Gastroesophageal sphincter (tissue), 4 donors: ENCODE data around the gene PGM2. TPM values are rescaled to one million over a fixed set of nuclear protein-coding genes. Genes with fewer than 3 reads are reported as not detected.
"Not testable (repeated sequence)": the region's sequence is repeated elsewhere in the genome, so short reads cannot be mapped to it uniquely, and the experiment has no call there.

ENCODE experiments used
- ATAC-seq: fragments of 150-250 bp; one replicate; pipeline ENCODE4 v1.9.1; 2016; ENCODE audit warnings: mild to moderate bottlenecking, moderate library complexity
- H3K27ac ChIP-seq, 4 donors: fragments of 200-600 bp; sonication (generic) in 3 of 4; 1 replicate in 3 of 4; 2 replicates in 1 of 4; pipeline ENCODE4 v1.5.1; 2016 to 2019
- H3K27me3 ChIP-seq: fragments of 200-600 bp; sonication (generic); one replicate; pipeline ENCODE4 v1.5.1; 2019
- H3K36me3 ChIP-seq, 2 donors: fragments of 200-600 bp; sonication (generic); one replicate each; pipeline ENCODE4 v1.5.1; 2019; ENCODE audit warnings: control low read depth in 1 of 2
- H3K4me1 ChIP-seq, 3 donors: fragments of 200-600 bp; sonication (generic); 1 replicate in 2 of 3; 2 replicates in 1 of 3; pipeline ENCODE4 v1.5.1; 2016 to 2019; ENCODE audit warnings: control low read depth in 2 of 3
- H3K4me3 ChIP-seq, 2 donors: fragments of 200-600 bp; sonication (generic); one replicate each; pipeline ENCODE4 v1.5.1; 2019; ENCODE audit warnings: mild to moderate bottlenecking in 1 of 2, moderate library complexity in 1 of 2
- H3K9me3 ChIP-seq, 3 donors: fragments of 200-600 bp; sonication (generic); one replicate each; pipeline ENCODE4 v1.5.1; 2017 to 2019; ENCODE audit warnings: control low read depth in 2 of 3
- EP300 ChIP-seq: sonication (generic); formaldehyde crosslinking; IDR thresholded peaks from one replicate; pipeline ENCODE4 v1.6.1; 2017; ENCODE audit warnings: antibody characterized with exemption, mild to moderate bottlenecking
- POLR2A ChIP-seq, 2 donors: fragments of 450-650 bp; IDR thresholded peaks; one replicate each; pipeline ENCODE4 v1.6.1; 2017; ENCODE audit warnings: antibody characterized with exemption in 2 of 2, mild to moderate bottlenecking in 2 of 2, moderate library complexity in 1 of 2
- POLR2AphosphoS5 ChIP-seq: sonication (generic); formaldehyde crosslinking; IDR thresholded peaks from one replicate; pipeline ENCODE4 v1.6.1; 2017; ENCODE audit warnings: antibody characterized with exemption
- WGBS, 2 donors: methylation state at CpG; one replicate each; pipeline ENCODE4 v1.1.5; 2018; ENCODE audit warnings: low coverage in 1 of 2; 5-methylcytosine and 5-hydroxymethylcytosine counted together
- total RNA-seq, 4 donors: library from RNA; depleted of rRNA; stranded (reverse); fragments of >200 nt; gene quantifications; one replicate each; pipeline ENCODE4 v1.1.0, GENCODE V29; 2016
- TF ChIP-seq, protein P1 (sequence below), 4 experiments: fragments of 200-600 bp in 2 of 4; fragments of 450-650 bp in 2 of 4; sonication (generic) in 1 of 4; IDR thresholded peaks; one replicate each; pipeline ENCODE4 v1.5.1; 2017 to 2019; ENCODE audit warnings: antibody characterized with exemption in 4 of 4, mild to moderate bottlenecking in 2 of 4, moderate library complexity in 2 of 4

Gene PGM2
- 10 to 100 TPM; 19.9 to 35.6 (median 25.3) TPM for total RNA-seq

DNA sequence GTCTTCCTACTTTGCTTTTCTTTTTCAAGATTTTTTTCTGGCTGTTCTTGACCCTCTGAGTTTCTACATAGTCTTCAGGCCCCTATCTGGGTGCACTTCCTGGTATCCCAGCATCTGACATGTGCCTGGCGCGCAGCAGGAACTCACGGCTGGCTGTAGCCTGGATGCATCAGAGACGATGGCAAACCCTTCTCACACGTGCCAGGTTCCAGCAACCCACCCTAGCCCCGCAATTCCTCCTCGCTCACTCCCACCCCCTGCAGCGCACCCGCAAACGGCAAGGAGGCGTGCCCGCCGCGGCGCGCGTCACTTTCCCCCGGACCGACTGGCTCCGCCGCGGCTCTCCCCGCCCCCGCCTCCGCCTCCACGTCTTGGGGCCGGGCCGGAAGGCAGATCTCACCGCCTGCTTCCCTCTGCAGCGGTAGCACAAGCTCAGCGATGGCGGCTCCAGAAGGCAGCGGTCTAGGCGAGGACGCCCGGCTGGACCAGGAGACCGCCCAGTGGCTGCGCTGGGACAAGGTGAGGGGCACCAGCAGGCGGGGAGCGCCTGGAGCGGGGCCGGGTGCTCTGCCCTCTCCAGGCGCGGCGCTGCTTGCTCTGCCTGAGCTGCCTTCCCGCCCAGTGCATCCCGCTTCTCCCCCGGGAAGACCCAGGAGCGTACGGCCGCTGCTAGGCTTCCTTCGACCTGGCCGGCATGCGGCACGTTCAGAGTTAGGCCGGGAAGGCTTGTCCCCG is at the start of gene PGM2:
TSS of gene PGM2 (plus strand) at position 392 of the 735 bp plus-strand sequence. CDS start at position 439, 47 bp downstream.
- H3K27ac ChIP-seq: peak within 1 kb of the TSS; percentile 68 to 91 (median 90)
- TF ChIP-seq POLR2A (IDR thresholded peaks at IDR 0.05): peak; percentile 80 to 89
- TF ChIP-seq EP300: no peak
- peak; percentile 94 for TF ChIP-seq POLR2AphosphoS5
- TF ChIP-seq, protein P1, sequence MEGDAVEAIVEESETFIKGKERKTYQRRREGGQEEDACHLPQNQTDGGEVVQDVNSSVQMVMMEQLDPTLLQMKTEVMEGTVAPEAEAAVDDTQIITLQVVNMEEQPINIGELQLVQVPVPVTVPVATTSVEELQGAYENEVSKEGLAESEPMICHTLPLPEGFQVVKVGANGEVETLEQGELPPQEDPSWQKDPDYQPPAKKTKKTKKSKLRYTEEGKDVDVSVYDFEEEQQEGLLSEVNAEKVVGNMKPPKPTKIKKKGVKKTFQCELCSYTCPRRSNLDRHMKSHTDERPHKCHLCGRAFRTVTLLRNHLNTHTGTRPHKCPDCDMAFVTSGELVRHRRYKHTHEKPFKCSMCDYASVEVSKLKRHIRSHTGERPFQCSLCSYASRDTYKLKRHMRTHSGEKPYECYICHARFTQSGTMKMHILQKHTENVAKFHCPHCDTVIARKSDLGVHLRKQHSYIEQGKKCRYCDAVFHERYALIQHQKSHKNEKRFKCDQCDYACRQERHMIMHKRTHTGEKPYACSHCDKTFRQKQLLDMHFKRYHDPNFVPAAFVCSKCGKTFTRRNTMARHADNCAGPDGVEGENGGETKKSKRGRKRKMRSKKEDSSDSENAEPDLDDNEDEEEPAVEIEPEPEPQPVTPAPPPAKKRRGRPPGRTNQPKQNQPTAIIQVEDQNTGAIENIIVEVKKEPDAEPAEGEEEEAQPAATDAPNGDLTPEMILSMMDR (IDR thresholded peaks at IDR 0.05): peak in 1 of 4 experiments; percentile 47
- 3% methylated on average over 5 of the region's 57 CpGs; no CpG with 5 or more reads in 1 of the 2 donors for WGBS, 2 donors
- H3K9me3 ChIP-seq: no peaks in the 10 kb centered on the region
- no peaks in the 10 kb centered on the region for H3K27me3 ChIP-seq
- peaks cover 0 to 17% of the 10 kb centered on the region in 2 donors for H3K36me3 ChIP-seq
- H3K4me3 ChIP-seq: peak within 1 kb of the TSS; percentile 88 to 93
- H3K4me1 ChIP-seq: peaks cover 0 to 38% (median 8%) of the 10 kb centered on the region in 3 donors
- ATAC-seq: peak; percentile 96

DNA sequence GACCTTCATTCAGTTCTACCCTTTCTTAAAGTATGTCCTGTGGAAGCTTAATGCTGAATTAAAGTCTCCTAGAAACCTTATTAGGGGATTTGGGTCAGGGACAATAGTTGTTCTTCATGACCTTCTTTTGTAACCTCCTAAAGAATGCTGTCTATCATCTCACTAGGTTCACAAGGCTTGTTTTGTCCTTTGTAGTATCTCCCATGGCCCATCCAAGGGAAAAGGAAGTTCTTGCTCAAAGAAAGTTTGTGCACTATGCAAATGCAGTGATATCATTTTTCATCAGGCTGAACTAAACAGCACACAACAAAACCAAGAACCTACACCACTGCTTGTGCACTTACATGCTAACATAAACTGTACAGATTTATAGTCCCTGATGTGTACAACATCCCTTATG is 46.6 kb upstream of the PGM2 start:
- H3K36me3 ChIP-seq: no peaks in the 10 kb centered on the region
- no peak for ATAC-seq

DNA sequence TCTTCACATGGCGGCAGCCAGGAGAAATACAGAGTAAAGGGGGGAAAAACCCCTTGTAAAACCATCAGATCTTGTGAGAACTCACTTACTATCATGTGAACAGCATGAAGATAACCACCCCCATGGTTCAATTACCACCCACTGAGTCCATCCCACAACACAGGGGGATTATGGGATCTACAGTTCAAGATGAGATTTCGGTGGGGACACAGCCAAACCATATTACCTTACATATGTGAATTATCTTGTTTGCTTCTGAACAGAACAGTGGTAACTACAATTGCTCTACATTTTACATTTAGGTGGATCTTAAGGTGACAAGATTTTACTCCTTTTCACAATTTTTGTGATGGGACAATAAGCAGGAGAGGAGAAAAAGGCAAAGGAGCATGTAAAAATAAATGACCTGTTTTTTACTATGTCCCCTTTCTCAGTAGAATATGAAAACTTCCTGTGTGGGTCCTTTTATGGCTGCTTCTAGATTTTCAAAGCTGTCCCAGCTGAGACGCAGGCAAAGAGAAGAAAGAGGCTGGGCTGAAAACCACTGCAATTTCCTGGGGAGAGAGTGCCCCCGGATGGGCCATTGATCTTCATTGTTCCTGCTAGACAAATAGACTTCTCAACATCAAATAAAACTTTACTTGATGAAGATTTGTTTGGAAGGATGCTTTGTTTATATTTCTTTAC is 45.9 kb upstream of the PGM2 start:
- H3K9me3 ChIP-seq: no peaks in the 10 kb centered on the region
- no peak for ATAC-seq
- H3K27me3 ChIP-seq: no peaks in the 10 kb centered on the region
- H3K4me1 ChIP-seq: no peaks in the 10 kb centered on the region
- H3K27ac ChIP-seq: no peak overlapping the region
- no peak for TF ChIP-seq EP300
- TF ChIP-seq, protein P1 (IDR thresholded peaks at IDR 0.05): peak in 1 of 4 experiments; percentile 11
- no peak for TF ChIP-seq POLR2A (IDR thresholded peaks at IDR 0.05)
- 55% methylated on average over 4 of the region's 4 CpGs for WGBS, 2 donors
- H3K36me3 ChIP-seq: no peaks in the 10 kb centered on the region
- H3K4me3 ChIP-seq: no peak overlapping the region

More for the DNA sequence above, 46.6 kb upstream of the PGM2 start:
- Histone ChIP-seq H3K4me1 (no peaks in the 10 kb centered on the region), H3K4me3 (no peak overlapping the region), H3K27me3 (no peaks in the 10 kb centered on the region), H3K9me3 (no peaks in the 10 kb centered on the region), H3K27ac (no peak overlapping the region)
- TF ChIP-seq POLR2A (IDR thresholded peaks at IDR 0.05): no peak
- TF ChIP-seq EP300: no peak
- TF ChIP-seq POLR2AphosphoS5: no peak
- TF ChIP-seq, protein P1 (IDR thresholded peaks at IDR 0.05): no peak

DNA sequence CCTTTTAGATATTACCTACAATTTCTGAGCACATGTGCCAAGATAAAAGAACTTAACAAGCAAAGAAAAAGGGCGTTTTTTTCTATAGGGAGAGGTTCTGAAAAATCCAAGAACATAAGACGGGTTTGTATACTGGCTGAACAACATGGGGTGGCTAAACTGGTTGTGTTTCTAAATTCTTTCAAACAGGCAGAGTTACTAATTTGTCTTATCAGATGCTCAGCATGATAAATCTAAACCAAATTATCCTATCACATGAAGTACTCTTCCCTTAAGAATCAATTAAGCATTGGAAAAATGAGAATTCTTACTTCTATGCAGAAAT is 45.4 kb upstream of the PGM2 start:
- TF ChIP-seq, protein P1 (IDR thresholded peaks at IDR 0.05): no peak
- TF ChIP-seq POLR2A (IDR thresholded peaks at IDR 0.05) (no peak), EP300 (no peak), POLR2AphosphoS5 (no peak)
- 60 to 71% methylated on average over 2 of the region's 2 CpGs for WGBS, 2 donors
- Histone ChIP-seq H3K4me1 (no peaks in the 10 kb centered on the region), H3K9me3 (no peaks in the 10 kb centered on the region), H3K4me3 (no peak overlapping the region), H3K27ac (no peak overlapping the region), H3K36me3 (no peaks in the 10 kb centered on the region), H3K27me3 (no peaks in the 10 kb centered on the region)
- no peak for ATAC-seq

DNA sequence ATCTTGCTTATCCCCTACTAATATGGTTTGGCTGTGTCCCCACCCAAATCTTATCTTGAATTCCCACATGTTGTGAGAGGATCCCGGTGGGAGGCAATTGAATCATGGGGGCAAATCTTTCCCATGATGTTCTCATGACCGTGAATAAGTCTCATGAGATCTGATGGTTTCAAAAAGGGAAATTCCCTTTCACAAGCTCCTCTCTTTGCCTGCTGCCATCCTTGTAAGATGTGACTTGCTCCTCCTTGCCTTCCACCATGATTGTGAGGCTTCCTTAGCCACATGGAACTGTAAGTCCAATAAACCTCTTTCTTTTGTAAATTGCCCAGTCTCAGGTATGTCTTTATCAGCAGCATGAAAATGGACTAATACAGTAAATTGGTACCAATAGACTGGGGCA is 40.2 kb upstream of the PGM2 start:
- not testable (repeated sequence) for H3K4me3 ChIP-seq, H3K27ac ChIP-seq, H3K9me3 ChIP-seq, ATAC-seq, H3K27me3 ChIP-seq, H3K4me1 ChIP-seq, H3K36me3 ChIP-seq
- WGBS, 2 donors: 85 to 94% methylated on average over 2 of the region's 2 CpGs

DNA sequence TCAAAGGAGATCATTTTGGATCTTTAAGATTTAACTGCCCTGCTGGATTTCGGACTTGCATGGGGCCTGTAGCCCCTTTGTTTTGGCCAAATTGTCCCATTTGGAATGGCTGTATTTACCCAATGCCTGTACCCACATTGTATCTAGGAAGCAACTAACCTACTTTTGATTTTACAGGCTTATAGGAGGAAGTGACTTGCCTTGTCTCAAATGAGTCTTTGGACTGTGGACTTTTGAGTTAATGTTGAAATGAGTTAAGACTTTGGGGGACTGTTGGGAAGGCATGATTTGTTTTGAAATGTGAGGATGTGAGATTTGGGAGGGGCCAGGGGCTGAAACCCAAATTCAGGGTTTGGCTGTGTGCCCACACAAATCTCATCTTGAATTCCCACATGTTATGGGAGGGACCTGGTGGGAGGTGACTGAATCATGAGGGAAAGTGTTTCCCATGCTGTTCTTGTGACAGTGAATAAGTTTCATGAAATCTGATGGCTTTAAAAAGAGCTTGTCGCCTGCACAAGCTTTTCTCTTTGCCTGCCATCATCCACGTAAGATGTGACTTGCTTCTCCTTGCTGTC is 38.5 kb upstream of the PGM2 start:
- not testable (repeated sequence) for H3K9me3 ChIP-seq, H3K4me1 ChIP-seq, H3K27me3 ChIP-seq, ATAC-seq, H3K36me3 ChIP-seq, H3K27ac ChIP-seq, H3K4me3 ChIP-seq
- 92 to 96% methylated on average over 3 of the region's 3 CpGs for WGBS, 2 donors
